Stimulated activated CD4-positive, alpha-beta T cell treated with anti-CD3 and anti-CD28 coated beads, Interleukin-15, amount 100 ng/mL, for 1 hour (primary cell): ENCODE measurements around the gene RAB17.
A peak's percentile ranks its signal among the peaks of the same experiment; 100 is the strongest.

Source experiments
- DNase-seq, 2 donors: peaks; one replicate each; pipeline ENCODE4 v3.0.0-alpha.2; 2020; ENCODE audit warnings: low read depth in 1 of 2, low spot score in 1 of 2

RAB17 gene, protein sequence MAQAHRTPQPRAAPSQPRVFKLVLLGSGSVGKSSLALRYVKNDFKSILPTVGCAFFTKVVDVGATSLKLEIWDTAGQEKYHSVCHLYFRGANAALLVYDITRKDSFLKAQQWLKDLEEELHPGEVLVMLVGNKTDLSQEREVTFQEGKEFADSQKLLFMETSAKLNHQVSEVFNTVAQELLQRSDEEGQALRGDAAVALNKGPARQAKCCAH

DNA sequence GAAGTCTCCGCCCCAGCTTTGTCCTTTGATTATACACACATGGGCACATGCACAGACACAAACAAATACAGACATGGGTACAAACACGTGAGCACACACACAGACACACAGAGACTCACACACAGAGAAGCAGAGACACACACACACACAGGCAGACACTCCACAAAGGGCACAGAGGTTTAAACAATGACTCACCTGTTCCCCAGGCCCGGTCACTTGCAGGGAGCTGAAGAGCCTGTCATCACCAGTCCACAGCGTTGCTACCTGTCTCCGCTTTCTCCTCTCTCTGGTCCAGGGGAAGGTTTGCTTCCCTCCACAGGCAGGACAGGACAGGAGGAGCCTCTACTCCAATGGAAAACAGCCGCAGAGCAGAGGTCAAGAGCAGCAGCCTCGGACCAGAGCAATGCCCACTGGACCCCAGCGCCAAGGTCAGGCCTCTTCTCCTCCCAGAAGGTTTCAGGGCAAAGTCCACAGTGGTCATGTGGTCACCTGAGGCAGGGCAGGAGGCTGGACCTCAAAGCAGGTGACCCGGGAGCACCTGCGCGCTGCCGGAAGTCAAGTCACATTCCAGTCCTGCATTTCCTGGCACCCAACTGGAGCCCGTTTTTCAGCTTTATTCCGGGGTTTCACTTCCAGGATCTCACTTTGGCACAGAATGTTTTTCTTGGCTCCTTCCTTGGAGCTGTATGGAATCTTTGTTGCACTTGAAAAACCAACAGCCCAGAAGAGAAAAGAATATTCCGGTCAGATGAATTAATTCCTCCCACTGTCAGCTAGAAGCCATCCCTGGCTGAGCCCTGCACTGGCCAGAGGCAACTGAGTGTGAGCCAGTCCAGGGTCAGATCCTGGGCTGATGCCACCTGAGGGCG is at the start of gene RAB17:
Gene RAB17 (minus strand): TSS at position 463 of the 869 bp plus-strand sequence. CDS start 4,580 bp downstream, outside the sequence.
- no peak for DNase-seq

DNA sequence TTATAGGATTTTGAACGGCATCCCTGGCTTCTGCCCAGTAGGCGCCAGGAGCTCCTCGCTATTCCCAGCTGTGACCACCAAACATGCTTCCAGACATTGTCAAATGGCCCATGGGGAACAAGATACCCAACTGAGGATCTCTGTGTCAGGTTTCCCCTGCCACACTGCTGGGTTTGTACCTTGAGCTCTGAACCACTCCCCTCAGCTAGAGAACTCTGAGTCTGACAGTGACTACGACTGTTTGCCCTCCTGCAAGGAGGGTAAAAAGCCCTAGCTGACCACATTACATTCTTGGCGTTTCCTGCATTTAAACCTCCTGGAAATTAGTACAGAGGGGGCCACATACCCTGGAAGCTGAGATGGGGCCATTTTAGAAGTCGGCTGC is 49.3 kb upstream of the RAB17 start:
- DNase-seq: no peak

DNA sequence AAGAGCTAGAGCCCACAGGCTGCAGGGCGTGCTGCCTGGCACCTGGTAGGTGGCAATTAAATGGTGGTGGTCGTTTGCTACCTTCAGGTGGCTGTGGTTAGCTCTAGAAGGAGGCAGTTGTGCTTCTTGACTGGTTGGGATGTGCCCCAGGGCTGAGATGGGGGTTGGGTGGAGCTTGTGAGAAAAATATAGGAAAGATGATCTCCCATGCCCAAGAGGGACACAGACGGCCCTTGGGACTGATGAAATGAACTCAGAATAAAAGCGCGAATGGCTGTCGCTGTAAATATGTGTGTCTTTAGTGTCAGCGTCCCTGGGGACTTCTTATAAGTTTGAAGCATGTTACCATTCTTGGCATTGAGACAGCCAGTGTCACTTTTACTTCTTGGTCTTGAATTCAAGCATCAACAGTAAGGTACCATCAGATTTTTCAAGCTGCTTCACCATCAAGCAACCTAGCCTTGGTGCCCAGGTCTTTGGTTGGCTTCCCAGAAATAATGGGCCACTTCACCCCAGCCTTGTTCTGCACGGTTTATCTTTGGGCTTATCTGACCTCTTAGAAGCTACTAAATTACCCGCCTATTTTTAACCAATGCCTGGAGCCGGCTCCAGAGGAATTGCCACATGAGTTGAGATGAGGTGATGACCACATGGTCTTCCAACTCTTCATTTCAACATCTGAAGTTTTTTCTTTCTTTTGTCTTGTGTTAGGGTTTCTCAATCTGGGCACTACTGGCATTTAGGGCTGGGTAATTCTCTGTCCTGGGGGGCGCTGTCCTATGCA is 48.7 kb upstream of the RAB17 start:
- no peak for DNase-seq

DNA sequence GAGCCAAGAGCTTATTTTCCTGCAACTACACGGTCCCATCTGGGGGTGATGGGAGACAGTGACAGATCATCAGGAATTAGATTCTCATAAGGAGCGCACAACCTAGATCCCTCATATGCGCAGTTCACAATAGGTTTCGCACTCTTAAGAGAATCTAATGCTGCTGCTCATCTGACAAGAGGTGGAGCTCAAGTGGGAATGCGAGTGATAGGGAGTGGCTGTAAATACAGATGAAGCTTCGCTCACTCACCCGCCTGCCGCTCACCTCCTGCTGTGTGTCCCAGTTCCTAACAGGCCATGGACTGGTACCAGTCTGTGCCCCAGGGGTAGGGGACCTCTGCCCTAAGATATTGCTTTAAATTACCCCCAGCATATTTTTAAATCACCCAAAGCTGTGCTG is 47.6 kb upstream of the RAB17 start:
- DNase-seq: no peak

DNA sequence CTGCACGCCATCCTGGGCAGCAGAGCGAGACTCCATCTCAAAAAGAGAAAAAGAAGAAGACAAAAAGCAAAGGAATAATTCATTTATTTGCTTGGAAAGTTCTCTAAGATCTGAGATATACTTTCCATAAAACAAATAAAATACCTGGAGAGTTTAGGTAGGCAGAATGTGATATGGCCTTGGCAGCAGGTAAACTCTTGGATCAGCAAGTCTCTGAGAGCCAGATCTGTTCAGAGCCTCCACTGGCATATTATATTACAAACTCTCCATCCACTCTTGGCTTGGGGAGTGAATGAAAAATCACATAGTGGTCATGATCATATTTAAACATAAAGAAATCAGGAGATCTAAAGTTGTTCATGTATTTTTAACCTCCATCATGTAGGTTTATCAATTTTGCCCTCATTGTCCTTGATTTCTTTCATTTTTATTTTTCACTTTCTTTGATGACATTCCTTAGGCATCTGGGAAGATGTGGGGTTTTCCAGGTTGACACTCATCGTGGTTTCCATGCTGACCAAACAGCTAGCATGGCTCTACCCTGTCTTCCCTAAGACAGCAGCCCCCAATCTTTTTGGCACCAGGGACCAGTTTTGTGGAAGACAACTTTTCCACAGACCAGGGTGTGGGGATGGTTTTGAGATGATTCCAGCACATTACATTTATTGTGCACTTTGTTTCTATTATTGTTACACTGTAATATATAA is 47.0 kb upstream of the RAB17 start:
- no peak for DNase-seq

DNA sequence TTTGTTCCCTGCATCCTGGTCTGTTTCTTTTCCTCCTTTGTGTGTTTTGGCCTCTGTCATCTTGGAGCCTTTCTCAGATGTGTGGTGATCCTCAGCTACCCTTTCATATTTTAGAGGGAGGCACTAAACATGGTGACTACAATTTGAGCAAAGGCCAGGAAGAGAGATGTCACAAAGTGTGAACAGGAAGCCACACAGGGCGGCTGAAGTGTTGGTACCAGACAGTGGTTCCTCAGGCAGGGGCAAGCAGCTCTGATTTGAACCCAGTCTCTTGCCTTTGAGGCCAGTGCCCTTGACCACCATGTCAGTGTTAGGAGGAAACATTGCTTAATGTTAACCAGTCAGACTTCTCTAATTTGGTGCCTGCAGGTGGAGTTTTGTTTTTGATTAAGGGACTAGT is 46.0 kb upstream of the RAB17 start:
- DNase-seq: no peak

DNA sequence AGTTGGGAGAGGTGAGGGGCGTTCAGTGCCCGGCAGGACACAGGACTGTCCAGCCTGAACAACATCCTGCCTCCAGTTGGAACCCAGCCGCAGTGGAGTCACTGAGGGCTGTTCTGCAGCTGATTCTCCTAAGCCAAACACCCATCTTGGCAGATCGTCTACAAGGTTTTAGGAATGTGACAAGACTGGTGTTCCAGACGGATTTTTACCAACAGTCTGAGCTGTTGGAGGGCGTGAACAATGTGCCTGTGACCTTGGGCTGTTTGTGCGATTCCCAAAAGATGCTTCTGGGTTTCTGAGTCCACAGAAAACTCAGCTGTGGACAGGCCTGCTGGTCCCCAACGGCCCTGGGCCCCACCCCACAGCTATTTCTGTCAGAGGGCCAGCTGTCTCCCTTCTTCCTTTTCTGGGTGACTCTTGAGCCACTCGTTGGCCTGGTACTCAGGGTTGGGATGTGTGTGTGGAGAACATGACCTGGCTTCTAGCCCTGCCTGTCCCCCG is 42.6 kb upstream of the RAB17 start:
- DNase-seq: no peak

DNA sequence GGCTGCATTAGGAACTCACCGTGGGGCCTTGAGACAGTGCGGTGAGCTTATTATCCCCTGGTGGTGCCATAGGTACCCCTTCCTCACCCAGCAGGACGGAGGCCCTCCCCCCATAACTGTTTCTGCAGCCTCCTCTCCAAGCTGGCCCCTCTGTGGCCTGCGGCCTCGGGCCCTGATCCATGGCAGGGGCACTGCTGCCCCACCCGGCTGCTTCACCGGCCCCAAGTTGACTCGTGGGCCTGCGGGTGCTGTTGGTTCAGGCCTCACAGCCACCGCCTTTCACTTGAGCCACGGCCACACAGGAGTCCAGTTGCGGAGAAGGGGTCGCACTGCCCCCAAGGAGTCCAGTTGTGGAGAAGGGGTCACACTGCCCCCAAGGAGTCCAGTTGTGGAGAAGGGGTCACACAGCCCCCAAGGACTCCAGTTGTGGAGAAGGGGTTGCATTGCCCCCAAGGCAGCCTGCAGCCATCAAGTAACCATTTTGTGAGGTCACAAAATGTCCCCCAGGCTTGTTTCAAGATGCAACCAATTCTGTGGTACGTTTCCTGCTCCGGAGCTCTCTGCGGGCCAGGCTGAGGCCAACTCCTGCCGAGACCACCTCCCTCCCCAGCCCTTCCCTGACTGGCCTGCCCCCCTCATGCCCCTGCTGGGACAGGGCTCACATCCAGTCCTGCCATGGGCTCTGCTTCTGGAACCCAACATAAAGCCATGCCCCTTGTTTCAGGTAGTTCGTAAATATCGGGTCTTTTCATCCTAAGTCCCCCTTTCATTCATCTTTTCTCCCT is 41.5 kb upstream of the RAB17 start:
- DNase-seq: no peak

DNA sequence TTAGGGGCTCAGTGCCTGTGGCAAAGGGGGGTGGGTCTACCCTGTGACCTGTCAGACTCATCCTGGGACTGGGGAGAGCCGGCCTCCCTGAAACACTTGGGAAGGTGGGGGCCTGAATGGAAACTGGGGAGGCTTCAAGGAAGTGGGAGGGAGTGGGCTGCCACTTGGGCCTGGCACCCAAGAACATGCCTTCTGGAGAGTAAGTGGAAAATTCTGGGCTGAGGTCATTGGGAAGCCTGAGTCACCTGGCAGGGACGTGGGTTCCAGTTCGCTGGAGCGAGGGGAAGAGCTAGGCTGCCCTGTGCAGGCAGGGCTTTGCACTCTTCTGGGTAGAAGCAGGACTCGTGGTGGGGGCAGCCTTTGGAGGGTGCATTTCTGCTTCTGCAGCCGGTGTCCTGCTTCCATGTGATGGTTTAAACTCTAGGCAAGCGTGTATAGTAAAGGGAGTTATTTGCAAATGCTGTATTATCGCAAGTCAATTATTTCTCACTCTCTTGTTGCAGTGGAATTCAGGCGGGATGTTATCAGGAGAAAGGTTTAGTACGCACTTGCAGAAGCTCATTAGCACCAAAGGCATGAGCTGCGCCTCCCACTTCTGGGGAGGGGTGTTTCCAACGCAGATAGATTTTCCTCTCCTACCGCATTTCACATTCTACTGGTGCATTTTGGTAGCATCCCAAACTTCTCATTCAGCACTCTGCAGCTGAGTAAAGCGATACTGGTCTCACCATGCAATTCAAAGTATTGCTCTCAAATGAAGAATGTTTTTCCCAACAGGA is 40.7 kb upstream of the RAB17 start:
- DNase-seq: no peak

DNA sequence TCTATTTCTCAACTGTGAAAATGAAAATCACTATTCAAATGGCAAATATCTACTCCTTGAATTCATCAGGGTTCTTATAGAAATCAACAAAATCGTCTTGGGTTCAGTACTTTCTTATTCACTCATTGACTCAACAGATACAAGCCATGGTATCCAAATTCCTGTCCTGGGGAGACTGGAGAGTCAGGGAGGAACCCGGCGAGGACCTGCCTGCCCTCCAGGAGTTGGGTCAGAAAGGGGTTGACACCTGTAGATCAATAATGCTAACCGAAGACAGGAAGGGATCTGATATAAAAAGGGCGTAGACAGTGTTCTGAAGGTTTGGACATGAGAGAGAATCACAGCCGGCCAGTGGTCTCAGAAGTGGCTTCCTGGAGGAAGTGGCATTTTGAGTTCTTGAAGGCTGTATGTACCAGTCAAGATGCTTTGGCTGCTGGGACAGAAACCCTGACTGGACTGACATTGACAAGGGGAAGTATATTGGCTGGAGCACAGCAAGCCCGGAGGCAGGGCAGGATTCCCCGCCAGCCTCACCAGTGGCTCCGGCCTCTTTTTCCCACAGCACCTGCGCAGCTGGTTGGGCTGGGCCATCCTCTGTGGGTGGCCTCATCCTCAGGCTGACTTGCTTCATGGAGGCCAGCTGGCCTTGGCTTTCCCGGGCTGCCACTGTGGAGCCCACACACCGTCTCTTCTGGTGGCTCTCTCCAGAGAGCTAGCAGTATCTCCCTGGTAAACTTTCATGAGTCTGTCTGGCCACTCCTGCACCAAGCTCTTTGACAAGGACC is 39.9 kb upstream of the RAB17 start:
- DNase-seq: no peak

DNA sequence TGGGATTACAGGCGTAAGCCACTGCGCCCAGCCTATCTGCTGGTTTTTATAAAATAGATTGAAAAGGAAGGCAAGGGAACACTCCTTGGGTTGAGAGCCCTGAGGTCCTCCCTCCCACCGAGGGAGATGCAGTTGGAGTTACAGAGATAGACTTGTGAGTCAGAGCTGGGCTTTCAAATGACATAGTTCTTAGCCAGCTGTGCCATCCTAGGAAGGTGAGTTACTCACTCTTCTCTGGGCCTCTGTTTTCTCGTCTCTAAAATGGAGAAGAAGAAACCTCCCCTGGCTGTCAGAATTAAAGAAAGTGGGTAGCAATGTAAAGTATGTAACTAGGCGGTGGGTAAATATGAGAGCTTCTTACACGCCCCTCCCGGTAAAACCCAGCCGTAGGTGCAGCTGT is 39.2 kb upstream of the RAB17 start:
- no peak for DNase-seq

DNA sequence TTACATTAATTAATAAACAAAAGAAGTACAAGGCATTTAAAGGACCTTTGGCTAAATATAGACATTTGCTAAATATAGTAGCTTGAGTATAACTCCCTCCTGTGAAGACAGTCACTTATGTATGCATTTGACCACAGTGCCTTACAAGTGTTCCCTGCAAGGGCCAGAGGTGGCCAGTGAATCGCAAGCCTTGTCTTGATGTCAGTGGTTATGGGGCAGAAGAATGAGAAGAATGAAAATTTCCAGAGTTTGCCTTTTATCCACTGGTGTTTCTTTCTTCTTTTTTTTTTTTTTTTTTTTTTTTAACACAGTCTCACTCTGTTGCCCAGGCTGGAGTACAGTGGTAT is 38.6 kb upstream of the RAB17 start:
- DNase-seq: no peak

DNA sequence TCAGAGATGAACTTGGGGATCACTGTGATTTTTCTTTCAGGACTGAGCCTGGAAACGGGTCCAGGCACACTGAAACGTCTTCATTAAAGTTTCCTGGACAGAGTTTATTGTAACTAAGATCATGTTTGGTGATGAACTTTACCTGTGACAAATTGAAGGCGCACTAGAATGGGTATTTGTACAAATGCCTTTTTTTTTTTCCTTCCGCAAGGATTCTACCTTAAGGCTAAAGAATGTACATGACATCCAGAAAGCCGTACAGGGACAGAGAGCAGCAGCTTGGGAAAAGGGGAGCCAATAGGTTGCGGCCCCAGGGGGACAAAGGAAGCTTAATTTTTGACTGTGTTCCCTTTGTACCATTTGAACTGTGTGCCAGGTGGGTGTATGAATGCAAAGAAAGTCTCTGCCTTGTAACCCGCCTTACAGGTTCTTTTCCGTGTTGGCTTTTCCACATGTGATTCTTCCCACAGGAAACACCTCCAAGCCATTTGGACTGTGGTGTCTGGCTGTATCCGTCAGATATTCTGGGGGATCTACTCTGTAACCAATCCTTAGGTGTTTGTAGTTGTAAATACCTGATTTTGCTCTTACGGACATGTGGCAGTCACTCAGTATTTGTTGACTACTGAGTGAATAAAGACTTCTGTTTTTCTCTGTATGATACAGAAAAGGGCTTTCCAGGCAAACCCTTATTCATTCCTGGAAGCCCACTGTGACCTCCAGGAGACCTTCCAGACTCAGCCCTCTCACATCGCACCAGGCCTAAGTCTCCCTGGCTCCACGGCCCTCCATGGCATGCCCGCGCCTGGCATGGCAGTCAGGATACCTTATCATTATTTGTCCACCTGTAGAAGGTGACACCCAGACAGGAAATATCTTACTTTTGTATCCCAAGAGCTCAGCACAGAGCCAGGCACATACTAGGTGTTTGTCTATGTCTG is 38.0 kb upstream of the RAB17 start:
- no peak for DNase-seq

DNA sequence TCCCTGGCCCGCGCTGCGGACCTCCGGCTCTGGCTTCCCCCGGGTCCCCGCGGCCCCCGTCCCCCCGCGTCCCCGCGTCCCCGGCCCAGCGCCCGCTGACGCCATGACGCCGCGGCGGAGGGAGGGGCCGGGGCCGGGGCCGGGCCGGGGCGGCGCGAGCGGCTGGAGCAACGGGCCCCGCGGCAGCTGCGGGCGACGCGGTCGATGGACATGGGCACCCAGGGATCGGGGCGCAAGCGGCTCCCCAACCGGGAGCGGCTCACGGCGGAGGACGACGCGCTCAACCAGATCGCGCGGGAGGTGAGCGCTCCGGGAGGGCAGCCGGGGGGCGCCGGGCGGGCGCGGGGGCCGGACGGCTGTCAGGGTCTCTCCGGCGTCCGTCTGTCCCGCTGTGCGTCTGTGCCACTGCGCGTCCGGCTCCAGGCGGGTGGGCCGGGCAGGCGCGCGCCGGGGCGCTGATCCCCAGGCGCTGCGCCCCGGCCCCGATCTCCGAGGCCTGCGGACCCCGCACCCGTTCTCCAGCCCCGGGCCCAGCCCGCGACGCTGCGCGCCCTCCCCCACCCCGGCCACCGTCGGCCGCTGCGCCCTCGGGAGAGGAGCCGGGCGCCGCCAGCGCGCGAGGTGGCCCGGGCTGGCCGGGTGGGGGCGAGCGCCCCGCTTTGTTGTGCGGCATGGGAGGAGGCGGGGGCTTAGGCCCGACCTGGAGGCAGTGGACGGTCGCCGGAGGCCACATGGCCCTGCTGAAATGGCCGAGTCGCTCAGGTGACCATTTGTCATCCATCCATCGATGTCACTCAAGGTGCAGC is 37.1 kb upstream of the RAB17 start, which contains the start of gene LRRFIP1:
Gene LRRFIP1 (plus strand): TSS at position 147 of the 806 bp plus-strand sequence. CDS start 58 bp downstream, at position 205.
- DNase-seq: peak in 1 of 2 donors; percentile 10

DNA sequence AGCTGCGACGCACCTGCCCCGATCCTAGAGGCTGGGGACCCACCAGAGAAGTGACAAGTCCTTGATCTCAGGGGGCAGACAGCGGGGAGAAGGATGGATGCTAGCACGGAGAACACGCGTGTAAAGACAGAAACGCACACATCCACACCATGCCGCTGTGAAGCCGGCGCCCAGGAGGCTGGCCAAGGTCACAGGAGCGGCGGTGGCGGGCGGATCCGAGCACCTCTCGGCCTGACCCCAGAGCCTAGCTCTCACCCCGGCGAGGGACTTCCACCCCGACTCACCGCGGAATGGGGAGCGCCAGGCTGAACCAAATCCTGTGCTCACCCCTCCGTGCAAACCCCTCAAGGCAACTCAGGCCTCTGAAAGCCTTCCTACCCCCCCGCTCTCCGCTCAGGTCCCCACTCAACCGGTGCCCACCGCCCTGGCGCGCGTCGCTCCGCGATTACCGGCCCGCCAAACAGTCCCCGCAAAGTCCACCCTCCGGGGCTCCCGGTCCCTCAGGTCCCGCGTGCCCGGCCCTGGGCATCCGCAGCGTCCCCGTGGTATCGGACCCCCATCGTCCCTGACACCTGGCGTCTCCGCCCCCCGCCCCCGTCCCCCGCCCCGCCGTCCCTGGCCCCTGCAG is 36.4 kb upstream of the RAB17 start:
- DNase-seq: no peak

DNA sequence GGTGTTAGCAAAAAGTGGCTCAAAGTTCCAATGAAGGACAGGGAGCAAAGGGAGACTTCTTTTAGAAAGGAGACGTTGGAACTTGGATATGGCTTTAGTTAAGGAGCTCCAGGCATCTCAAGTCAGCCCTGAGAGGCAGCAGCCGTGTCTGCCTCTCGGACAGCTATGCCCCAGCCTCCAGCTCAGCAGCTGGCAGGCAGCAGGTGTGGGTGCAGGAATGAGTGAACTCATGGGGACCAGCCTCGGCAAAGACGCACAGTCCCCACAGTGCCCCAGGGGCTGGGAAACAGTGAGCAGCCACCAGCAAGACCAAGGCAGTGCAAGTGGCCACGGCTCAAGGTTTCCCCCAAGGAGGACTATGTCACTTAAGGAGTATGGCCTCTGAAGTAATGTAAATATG is 35.2 kb upstream of the RAB17 start:
- DNase-seq: no peak
